ENCODE results near the gene VSIG10L. TPM values are rescaled to one million over a fixed set of nuclear protein-coding genes. Genes with fewer than 3 reads are reported as not detected.

Gene VSIG10L
- total RNA-seq, 1 donor from 2014 or later: 7.0 TPM

GRCh38 chr19:51329411-51329810, 12.5 kb downstream of the VSIG10L start:
- Mint-ChIP-seq H3K36me3 (ENCODE audit: insufficient read depth) (peaks cover 30% of the 10 kb centered on the region), H3K9me3 (ENCODE audit: low read depth) (peaks cover 4% of the 10 kb centered on the region), H3K4me3 (ENCODE audit: low read depth) (no peak overlapping the region), H3K27ac (no peak overlapping the region), H3K27me3 (no peaks in the 10 kb centered on the region), H3K4me1 (ENCODE audit: low read depth) (peaks cover 8% of the 10 kb centered on the region)
- no peak for TF ChIP-seq CTCF (IDR thresholded peaks at IDR 0.05; ENCODE audit: unreplicated experiment)
- DNase-seq (ENCODE audit: low spot score, unreplicated experiment): no peak

GRCh38 chr19:51327066-51328001, 14.6 kb downstream of the VSIG10L start:
- no peaks in the 10 kb centered on the region for H3K27me3 Mint-ChIP-seq
- peak; percentile 24 for TF ChIP-seq CTCF (IDR thresholded peaks at IDR 0.05; ENCODE audit: unreplicated experiment)
- peaks cover 4% of the 10 kb centered on the region for H3K9me3 Mint-ChIP-seq (ENCODE audit: low read depth)
- DNase-seq (ENCODE audit: low spot score, unreplicated experiment): no peak
- peaks cover 8% of the 10 kb centered on the region for H3K4me1 Mint-ChIP-seq (ENCODE audit: low read depth)
- H3K27ac Mint-ChIP-seq: no peak overlapping the region
- peaks cover 35% of the 10 kb centered on the region for H3K36me3 Mint-ChIP-seq (ENCODE audit: insufficient read depth)
- H3K4me3 Mint-ChIP-seq (ENCODE audit: low read depth): no peak overlapping the region

GRCh38 chr19:51326216-51327065, 15.5 kb downstream of the VSIG10L start:
- Mint-ChIP-seq H3K4me1 (ENCODE audit: low read depth) (peaks cover 1% of the 10 kb centered on the region), H3K27me3 (no peaks in the 10 kb centered on the region), H3K4me3 (ENCODE audit: low read depth) (no peak overlapping the region), H3K9me3 (ENCODE audit: low read depth) (peaks cover 4% of the 10 kb centered on the region), H3K36me3 (ENCODE audit: insufficient read depth) (peaks cover 31% of the 10 kb centered on the region), H3K27ac (no peak overlapping the region)
- no peak for TF ChIP-seq CTCF (IDR thresholded peaks at IDR 0.05; ENCODE audit: unreplicated experiment)
- no peak for DNase-seq (ENCODE audit: low spot score, unreplicated experiment)

GRCh38 chr19:51325161-51325976, 16.6 kb downstream of the VSIG10L start:
- no peaks in the 10 kb centered on the region for H3K9me3 Mint-ChIP-seq (ENCODE audit: low read depth)
- TF ChIP-seq CTCF (IDR thresholded peaks at IDR 0.05; ENCODE audit: unreplicated experiment): no peak
- H3K27ac Mint-ChIP-seq: peak overlapping the region; percentile 16
- no peaks in the 10 kb centered on the region for H3K27me3 Mint-ChIP-seq
- DNase-seq (ENCODE audit: low spot score, unreplicated experiment): no peak
- peaks cover 5% of the 10 kb centered on the region for H3K4me1 Mint-ChIP-seq (ENCODE audit: low read depth)
- H3K36me3 Mint-ChIP-seq (ENCODE audit: insufficient read depth): peaks cover 25% of the 10 kb centered on the region
- H3K4me3 Mint-ChIP-seq (ENCODE audit: low read depth): no peak overlapping the region

- Mint-ChIP-seq H3K4me3 (ENCODE audit: low read depth) (no peak overlapping the region), H3K9me3 (ENCODE audit: low read depth) (no peaks in the 10 kb centered on the region), H3K27ac (no peak overlapping the region), H3K4me1 (ENCODE audit: low read depth) (peaks cover 5% of the 10 kb centered on the region), H3K27me3 (no peaks in the 10 kb centered on the region), H3K36me3 (ENCODE audit: insufficient read depth) (peaks cover 16% of the 10 kb centered on the region)
- TF ChIP-seq CTCF (IDR thresholded peaks at IDR 0.05; ENCODE audit: unreplicated experiment): no peak
- no peak for DNase-seq (ENCODE audit: low spot score, unreplicated experiment)
Observed at GRCh38 chr19:51324167-51324481, 17.8 kb downstream of the VSIG10L start.
